Measurements from ENCODE around the gene TARBP2. TPM values are rescaled to one million over a fixed set of nuclear protein-coding genes. Genes with fewer than 3 reads are reported as not detected.

TARBP2 gene
- total RNA-seq, 4 donors from 2014 or later: 19.5 to 25.9 (median 22.7) TPM

DNA sequence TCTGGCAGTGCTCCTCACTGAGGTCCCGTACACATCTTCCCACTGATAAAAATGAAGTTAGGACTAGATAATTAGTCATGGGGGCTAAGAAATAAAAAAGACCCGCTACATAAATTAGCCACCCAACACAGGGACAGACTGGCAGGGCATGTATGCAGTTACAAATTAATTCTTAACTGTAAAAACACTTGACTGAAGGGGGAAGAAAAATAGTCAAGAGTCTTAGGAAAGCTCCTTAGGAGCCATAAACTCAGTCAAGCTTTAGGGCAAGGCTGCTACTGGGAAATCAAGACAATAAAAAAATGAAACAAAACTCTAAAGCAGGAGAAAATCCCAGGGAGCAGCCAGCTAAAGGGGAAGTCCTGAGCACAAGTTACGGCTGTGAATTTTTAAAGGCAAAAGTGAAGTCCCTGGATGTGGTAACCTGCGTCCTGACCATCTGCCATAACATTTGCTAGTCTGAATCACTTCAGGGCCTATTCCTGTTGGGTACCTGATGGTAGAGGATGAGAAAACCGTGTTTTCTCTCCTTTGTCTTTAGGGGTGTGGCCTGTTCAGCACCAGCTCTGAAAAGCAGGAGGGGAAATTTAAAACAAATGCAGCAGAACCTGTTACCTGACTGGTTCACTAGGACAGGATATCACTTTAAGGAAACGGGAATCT lies 13.7 kb downstream of the TARBP2 start:
- Histone ChIP-seq H3K9me3 (no peaks in the 10 kb centered on the region), H3K4me3 (no peak overlapping the region), H3K4me1 (no peaks in the 10 kb centered on the region), H3K27me3 (no peaks in the 10 kb centered on the region), H3K36me3 (peaks cover 30 to 100% (median 59%) of the 10 kb centered on the region in 3 donors), H3K27ac (no peak overlapping the region)
- intact Hi-C loops (cut with DNase I): no loop called here
- no peak for DNase-seq
- TF ChIP-seq POLR2A (IDR thresholded peaks at IDR 0.05) (no peak), CTCF (IDR thresholded peaks at IDR 0.05) (no peak)
- WGBS, 2 donors: 64 to 83% methylated on average over 6 of the region's 6 CpGs

- H3K36me3 ChIP-seq: peaks cover 30 to 100% (median 64%) of the 10 kb centered on the region in 3 donors
- no peaks in the 10 kb centered on the region for H3K27me3 ChIP-seq
- WGBS, 2 donors: 81 to 89% methylated on average over 2 of the region's 2 CpGs
- H3K9me3 ChIP-seq: no peaks in the 10 kb centered on the region
- no peak for DNase-seq
- no peaks in the 10 kb centered on the region for H3K4me1 ChIP-seq
- H3K4me3 ChIP-seq: no peak overlapping the region
- TF ChIP-seq CTCF (IDR thresholded peaks at IDR 0.05) (no peak), POLR2A (IDR thresholded peaks at IDR 0.05) (no peak)
- intact Hi-C loops (cut with DNase I): no loop called here
- no peak overlapping the region for H3K27ac ChIP-seq
Observed at GRCh38 chr12:53515291-53515680, 14.2 kb downstream of the TARBP2 start.

- Histone ChIP-seq H3K27ac (no peak overlapping the region), H3K27me3 (no peaks in the 10 kb centered on the region), H3K9me3 (no peaks in the 10 kb centered on the region), H3K4me1 (no peaks in the 10 kb centered on the region), H3K4me3 (no peak overlapping the region), H3K36me3 (peaks cover 30 to 100% (median 62%) of the 10 kb centered on the region in 3 donors)
- TF ChIP-seq CTCF (IDR thresholded peaks at IDR 0.05): no peak
- TF ChIP-seq POLR2A (IDR thresholded peaks at IDR 0.05): no peak
- WGBS, 2 donors: 83 to 84% methylated on average over 5 to 9 of the region's 13 CpGs
- DNase-seq: no peak
- intact Hi-C loops (cut with DNase I): no loop called here
Observed at GRCh38 chr12:53516758-53517455, 15.8 kb downstream of the TARBP2 start.

DNA sequence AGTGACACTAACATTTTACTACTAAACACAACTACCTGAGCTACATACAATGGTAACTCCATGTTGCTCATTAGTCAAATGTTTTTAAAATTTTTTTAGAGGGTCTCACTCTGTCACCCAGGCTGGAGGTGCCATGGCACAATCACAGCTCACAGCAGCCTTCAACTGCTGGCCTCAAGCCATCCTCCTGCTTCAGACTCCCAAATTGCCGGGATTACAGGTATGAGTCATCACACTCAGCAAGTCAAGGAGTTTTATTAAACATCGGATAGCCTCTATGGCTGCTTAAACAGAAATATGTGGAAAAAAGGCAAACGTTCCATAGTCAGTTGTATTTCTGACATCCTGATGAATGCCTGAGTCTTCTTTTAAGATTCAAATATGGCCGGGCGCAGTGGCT lies 17.3 kb downstream of the TARBP2 start:
- WGBS, 2 donors: 57 to 72% methylated on average over 5 of the region's 5 CpGs
- Histone ChIP-seq H3K9me3 (no peaks in the 10 kb centered on the region), H3K4me3 (no peak overlapping the region), H3K27ac (no peak overlapping the region), H3K27me3 (no peaks in the 10 kb centered on the region), H3K36me3 (peaks cover 36 to 100% (median 67%) of the 10 kb centered on the region in 3 donors), H3K4me1 (no peaks in the 10 kb centered on the region)
- intact Hi-C loops (cut with DNase I): no loop called here
- no peak for TF ChIP-seq CTCF (IDR thresholded peaks at IDR 0.05)
- TF ChIP-seq POLR2A (IDR thresholded peaks at IDR 0.05): no peak
- no peak for DNase-seq

DNA sequence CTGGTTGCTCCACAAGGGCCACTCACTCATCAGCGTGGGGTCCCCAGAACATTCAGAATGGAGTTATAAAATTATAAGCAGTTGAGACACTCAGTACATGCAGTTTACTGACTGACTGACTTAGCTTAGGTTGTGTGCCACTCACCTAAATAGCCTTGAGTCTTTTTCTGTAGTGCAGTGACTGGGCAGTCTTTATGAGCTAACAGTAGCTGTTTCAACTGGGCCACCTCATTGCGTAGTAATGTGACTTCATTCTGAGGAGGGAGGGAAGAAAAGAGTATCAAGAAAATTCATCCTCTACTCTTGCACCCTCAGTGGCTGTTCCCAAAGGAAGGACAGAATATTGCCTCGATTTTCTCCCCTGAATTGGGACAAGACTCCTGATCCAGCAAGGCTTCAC lies 22.0 kb downstream of the TARBP2 start:
- TF ChIP-seq POLR2A (IDR thresholded peaks at IDR 0.05) (no peak), CTCF (IDR thresholded peaks at IDR 0.05) (no peak)
- DNase-seq: no peak
- intact Hi-C loops (cut with DNase I): no loop called here
- no peaks in the 10 kb centered on the region for H3K4me1 ChIP-seq
- no peak overlapping the region for H3K27ac ChIP-seq
- WGBS, 2 donors: 92 to 96% methylated on average over 3 of the region's 3 CpGs
- H3K4me3 ChIP-seq: no peak overlapping the region
- H3K27me3 ChIP-seq: no peaks in the 10 kb centered on the region
- H3K36me3 ChIP-seq: peaks cover 28 to 100% (median 51%) of the 10 kb centered on the region in 3 donors
- no peaks in the 10 kb centered on the region for H3K9me3 ChIP-seq
